ENCODE results near the gene RFNG. TPM values are rescaled to one million over a fixed set of nuclear protein-coding genes. Genes with fewer than 3 reads are reported as not detected.
A peak's percentile ranks its signal among the peaks of the same experiment; 100 is the strongest.

The RFNG gene
- total RNA-seq, 1 donor from 2014 or later: 35.8 TPM

- no peak for DNase-seq (ENCODE audit: low read depth)
- no peak for TF ChIP-seq CTCF (conservative IDR thresholded peaks at IDR 0.05; ENCODE audit: low read depth, low read length)
- H3K4me3 ChIP-seq (ENCODE audit: low read depth, low read length): no peak overlapping the region
Measured at GRCh38 chr17:82034371-82035011, 17.1 kb downstream of the RFNG start.

- no peak overlapping the region for H3K4me3 ChIP-seq (ENCODE audit: low read depth, low read length)
- DNase-seq (ENCODE audit: low read depth): no peak
- TF ChIP-seq CTCF (conservative IDR thresholded peaks at IDR 0.05; ENCODE audit: low read depth, low read length): no peak
Measured at GRCh38 chr17:82033359-82034085, 18.1 kb downstream of the RFNG start.

- peak overlapping the region; percentile 62 for H3K4me3 ChIP-seq (ENCODE audit: low read depth, low read length)
- no peak for TF ChIP-seq CTCF (conservative IDR thresholded peaks at IDR 0.05; ENCODE audit: low read depth, low read length)
- DNase-seq (ENCODE audit: low read depth): no peak
Measured at GRCh38 chr17:82031885-82032627, 19.6 kb downstream of the RFNG start.

- DNase-seq (ENCODE audit: low read depth): no peak
- peak within 1 kb of the TSS; percentile 62 for H3K4me3 ChIP-seq (ENCODE audit: low read depth, low read length)
- TF ChIP-seq CTCF (conservative IDR thresholded peaks at IDR 0.05; ENCODE audit: low read depth, low read length): no peak
Measured at GRCh38 chr17:82031303-82031884, 20.2 kb downstream of the RFNG start, which contains the start of gene RAC3. Gene RAC3, plus strand, starts transcription at chr17:82031678. Its CDS starts 84 bp downstream, at chr17:82031762.

GRCh38 chr17:82030470-82031302 lies 20.9 kb downstream of the RFNG start:
- DNase-seq (ENCODE audit: low read depth): peak; percentile 13
- TF ChIP-seq CTCF (conservative IDR thresholded peaks at IDR 0.05; ENCODE audit: low read depth, low read length): peak; percentile 43
- peak overlapping the region; percentile 57 for H3K4me3 ChIP-seq (ENCODE audit: low read depth, low read length)

GRCh38 chr17:82029990-82030469 lies 21.6 kb downstream of the RFNG start:
- no peak for TF ChIP-seq CTCF (conservative IDR thresholded peaks at IDR 0.05; ENCODE audit: low read depth, low read length)
- no peak for DNase-seq (ENCODE audit: low read depth)
- no peak overlapping the region for H3K4me3 ChIP-seq (ENCODE audit: low read depth, low read length)

Measured in epithelial cell of proximal tubule (primary cell).